Mesothelial cell of epicardium (in vitro differentiated cells): Measurements from ENCODE around the gene TYW1. TPM values are rescaled to one million over a fixed set of nuclear protein-coding genes. Genes with fewer than 3 reads are reported as not detected.
"Not testable (repeated sequence)": the region's sequence is repeated elsewhere in the genome, so short reads cannot be mapped to it uniquely, and the experiment has no call there.

Experiments used
- DNase-seq, 2 experiments: peaks; one replicate each; pipeline ENCODE4 v3.0.0; 2021; ENCODE audit warnings: low spot score in 2 of 2; ENCODE audit not compliant: unreplicated experiment in 2 of 2
- H3K27ac Mint-ChIP-seq: 2 replicates; pipeline ENCODE4 v1.8.0; 2021; ENCODE audit warnings: mixed read lengths
- H3K27me3 Mint-ChIP-seq: 2 replicates; pipeline ENCODE4 v1.8.0; 2021; ENCODE audit warnings: low read depth, mixed read lengths
- H3K36me3 Mint-ChIP-seq: 2 replicates; pipeline ENCODE4 v1.8.0; 2021; ENCODE audit warnings: mixed read lengths
- H3K4me1 Mint-ChIP-seq: 2 replicates; pipeline ENCODE4 v1.8.0; 2021; ENCODE audit warnings: mixed read lengths
- H3K4me3 Mint-ChIP-seq: 2 replicates; pipeline ENCODE4 v1.8.0; 2021; ENCODE audit warnings: mild to moderate bottlenecking, moderate library complexity, mixed read lengths
- H3K9me3 Mint-ChIP-seq: 2 replicates; pipeline ENCODE4 v1.8.0; 2021; ENCODE audit warnings: mixed read lengths
- CTCF ChIP-seq: fragments of 200-600 bp; sonication (generic); IDR thresholded peaks from one replicate; pipeline ENCODE4 v1.5.0; 2021; ENCODE audit warnings: antibody characterized with exemption; ENCODE audit not compliant: unreplicated experiment
- microRNA-seq: library from miRNA; unstranded; fragments of <30 nt; microRNA quantifications from one replicate; pipeline ENCODE4 v1.2.0, GENCODE V29; 2021; ENCODE audit warnings: inconsistent platforms, mixed read lengths
- total RNA-seq: library from RNA; stranded (reverse); gene quantifications from 3 replicates; pipeline ENCODE4 v1.2.1, GENCODE V29; 2021

TYW1 gene
- total RNA-seq, 1 donor from 2014 or later: 20.4 TPM

- Mint-ChIP-seq H3K9me3 (peaks cover 8% of the 10 kb centered on the region), H3K4me3 (no peak overlapping the region), H3K36me3 (peaks cover 11% of the 10 kb centered on the region), H3K27ac (peak overlapping the region; percentile 27), H3K4me1 (peaks cover 16% of the 10 kb centered on the region), H3K27me3 (no peaks in the 10 kb centered on the region)
- TF ChIP-seq CTCF: no peak
- DNase-seq: no peak
These were observed 271.3 kb downstream of the TYW1 start for GRCh38 chr7:67267914-67268313.

DNA sequence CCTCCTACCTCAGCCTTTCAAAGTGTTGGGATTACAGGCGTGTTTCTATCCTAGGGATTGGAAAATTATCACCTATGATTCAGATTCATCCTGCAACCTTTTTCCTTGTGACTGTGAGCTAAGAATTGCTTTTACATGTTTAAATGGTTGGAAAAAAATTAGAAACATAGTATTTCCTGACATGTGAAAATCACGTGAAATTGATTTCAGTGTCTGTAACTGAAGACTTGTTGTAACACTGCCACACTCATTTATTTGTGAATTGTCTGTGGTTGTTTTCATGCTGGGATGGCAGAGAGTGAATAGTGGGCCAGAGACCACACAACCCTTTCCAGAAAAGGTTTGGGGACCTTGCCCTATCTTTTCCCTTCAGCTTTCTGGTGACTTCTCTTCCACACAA, 273.3 kb downstream of the TYW1 start:
- not testable (repeated sequence) for DNase-seq, H3K4me3 Mint-ChIP-seq, H3K9me3 Mint-ChIP-seq, H3K36me3 Mint-ChIP-seq, H3K27ac Mint-ChIP-seq, H3K27me3 Mint-ChIP-seq
- peaks cover 16% of the 10 kb centered on the region for H3K4me1 Mint-ChIP-seq

Small RNA genes lying within 50 kb of the gene (microRNA-seq; reads per million reads assigned to microRNA genes)
- not detected for gene MIR4650-1

Other genes starting within 250 kb of the TYW1 start
- gene TMEM248, start 75.6 kb upstream of the TYW1 start, total RNA-seq: 81.3 to 85.3 TPM (median 85.1 TPM) in 3 replicates
- gene SBDS, start 1.2 kb upstream of the TYW1 start, total RNA-seq: 39.2 to 42.9 TPM (median 40.6 TPM) in 3 replicates